GM12801 (cell line): ENCODE measurements around the gene SSR1.

Experiments
- TF ChIP-seq, protein P1 (sequence below): IDR thresholded peaks from one replicate; pipeline ENCODE4 v1.5.1; 2011; ENCODE audit warnings: control low read depth; ENCODE audit not compliant: insufficient read length; ENCODE audit errors: extremely low read depth

The SSR1 gene

DNA sequence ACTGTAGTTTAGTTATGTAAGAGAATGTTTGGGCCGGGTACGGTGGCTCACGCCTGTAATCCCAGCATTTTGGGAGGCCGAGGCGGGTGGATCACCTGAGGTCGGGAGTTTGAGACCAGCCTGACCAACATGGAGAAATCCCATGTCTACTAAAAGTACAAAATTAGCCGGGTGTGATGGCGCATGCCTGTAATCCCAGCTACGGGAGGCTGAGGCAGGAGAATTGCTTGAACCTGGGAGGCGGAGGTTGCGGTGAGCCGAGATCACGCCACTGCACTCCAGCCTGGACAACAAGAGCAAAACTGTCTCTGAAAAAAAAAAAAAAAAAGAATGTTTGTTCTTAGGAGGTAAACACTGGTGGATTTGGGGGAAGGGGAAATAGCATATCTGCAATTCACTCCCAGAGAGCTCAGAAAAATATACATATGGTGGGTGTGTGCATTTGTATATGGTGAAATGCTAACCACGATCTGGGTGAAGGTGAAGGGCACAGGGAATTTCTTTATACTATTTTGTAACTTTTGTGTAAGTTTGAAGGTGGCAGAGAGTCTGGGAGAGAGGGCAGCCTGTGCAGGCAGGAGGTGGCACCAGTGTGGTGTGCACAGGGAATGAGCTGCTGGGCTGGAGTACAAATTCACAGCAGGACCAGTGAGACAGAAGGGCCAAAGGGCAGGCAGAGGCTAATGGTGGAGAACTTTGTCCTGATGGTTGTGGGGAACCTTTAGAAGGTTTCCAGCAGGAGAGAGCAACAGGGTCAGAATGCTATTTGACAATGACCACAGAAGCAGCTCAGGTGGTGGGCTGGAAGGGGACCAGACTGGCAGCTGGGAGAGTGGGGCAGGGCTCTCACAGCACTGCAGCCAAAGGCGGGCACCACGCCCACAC is 42.4 kb downstream of the SSR1 start:
- TF ChIP-seq, protein P1, sequence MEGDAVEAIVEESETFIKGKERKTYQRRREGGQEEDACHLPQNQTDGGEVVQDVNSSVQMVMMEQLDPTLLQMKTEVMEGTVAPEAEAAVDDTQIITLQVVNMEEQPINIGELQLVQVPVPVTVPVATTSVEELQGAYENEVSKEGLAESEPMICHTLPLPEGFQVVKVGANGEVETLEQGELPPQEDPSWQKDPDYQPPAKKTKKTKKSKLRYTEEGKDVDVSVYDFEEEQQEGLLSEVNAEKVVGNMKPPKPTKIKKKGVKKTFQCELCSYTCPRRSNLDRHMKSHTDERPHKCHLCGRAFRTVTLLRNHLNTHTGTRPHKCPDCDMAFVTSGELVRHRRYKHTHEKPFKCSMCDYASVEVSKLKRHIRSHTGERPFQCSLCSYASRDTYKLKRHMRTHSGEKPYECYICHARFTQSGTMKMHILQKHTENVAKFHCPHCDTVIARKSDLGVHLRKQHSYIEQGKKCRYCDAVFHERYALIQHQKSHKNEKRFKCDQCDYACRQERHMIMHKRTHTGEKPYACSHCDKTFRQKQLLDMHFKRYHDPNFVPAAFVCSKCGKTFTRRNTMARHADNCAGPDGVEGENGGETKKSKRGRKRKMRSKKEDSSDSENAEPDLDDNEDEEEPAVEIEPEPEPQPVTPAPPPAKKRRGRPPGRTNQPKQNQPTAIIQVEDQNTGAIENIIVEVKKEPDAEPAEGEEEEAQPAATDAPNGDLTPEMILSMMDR: no peak

DNA sequence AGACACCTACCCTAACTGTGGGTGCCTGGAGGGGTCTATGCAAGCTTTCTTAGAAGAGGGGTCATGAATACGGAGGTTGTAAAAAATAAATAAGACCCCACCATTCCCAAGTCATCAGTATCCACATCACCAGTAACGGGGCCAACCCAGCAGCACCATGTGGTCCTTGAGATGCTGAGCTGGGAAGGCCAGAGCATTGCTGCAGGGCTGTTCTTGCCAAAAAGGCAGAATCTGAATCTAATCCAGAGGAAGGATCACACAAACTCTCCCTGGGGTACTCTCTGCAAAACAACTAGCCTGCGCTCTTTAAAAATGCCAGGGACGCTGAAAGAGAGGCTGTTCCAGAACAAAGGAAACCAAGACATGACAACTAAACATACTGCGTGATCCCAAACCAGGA is 43.2 kb downstream of the SSR1 start:
- TF ChIP-seq, protein P1: no peak

DNA sequence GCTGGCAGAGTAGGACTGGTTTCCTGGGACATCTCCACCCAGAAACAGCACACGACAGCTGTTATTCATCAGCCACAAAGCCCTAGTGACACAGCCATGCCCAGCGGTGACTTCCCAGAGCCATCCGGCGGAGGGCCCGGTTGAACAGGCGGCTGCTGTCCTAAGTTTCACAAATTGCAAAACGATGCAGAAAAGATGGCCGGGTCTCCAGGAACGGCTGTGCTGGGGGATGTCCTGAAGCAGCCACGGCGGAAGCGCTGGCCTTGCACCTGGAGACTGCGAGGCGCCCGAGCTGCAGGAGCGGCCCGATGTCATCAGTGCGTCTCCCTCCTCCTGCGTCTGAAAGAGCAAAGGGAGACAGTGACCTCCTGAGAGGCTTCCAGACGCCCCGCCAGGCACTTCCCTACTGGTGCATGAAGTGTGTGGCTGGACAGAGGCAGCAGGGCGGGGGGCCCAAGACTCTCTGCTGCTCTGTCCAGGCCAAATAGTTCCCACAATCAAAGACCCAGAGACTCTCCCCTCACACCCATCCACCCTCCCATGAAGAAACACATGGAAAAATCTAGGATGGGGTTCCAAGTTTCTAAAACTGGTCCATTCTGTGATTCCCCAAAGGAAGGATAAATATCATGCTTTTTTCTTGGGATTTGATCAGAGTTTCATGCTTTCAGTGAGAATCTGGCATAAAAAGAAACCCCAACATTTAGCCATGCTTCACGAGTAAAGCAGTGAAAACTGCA is 44.0 kb downstream of the SSR1 start:
- TF ChIP-seq, protein P1: no peak

DNA sequence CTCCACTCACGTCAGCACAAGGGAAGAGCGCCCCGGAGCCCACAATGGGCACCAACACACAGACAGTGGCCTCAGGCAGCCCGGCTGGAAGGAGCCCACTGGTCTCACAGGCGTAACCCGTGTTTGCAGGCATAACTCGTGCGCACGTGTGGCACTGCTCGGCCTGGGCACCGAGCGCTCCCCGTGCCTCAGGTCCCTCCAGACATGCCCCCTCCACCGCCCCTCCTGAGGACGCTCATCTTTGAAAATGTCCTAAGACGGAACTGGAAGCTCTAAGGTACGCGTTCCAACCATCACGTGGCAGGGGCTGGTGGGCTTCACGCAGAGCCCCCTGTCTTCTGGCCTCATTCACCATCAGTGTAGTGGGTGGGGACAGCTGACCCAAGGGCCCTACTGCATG is 44.6 kb downstream of the SSR1 start:
- TF ChIP-seq, protein P1: no peak

DNA sequence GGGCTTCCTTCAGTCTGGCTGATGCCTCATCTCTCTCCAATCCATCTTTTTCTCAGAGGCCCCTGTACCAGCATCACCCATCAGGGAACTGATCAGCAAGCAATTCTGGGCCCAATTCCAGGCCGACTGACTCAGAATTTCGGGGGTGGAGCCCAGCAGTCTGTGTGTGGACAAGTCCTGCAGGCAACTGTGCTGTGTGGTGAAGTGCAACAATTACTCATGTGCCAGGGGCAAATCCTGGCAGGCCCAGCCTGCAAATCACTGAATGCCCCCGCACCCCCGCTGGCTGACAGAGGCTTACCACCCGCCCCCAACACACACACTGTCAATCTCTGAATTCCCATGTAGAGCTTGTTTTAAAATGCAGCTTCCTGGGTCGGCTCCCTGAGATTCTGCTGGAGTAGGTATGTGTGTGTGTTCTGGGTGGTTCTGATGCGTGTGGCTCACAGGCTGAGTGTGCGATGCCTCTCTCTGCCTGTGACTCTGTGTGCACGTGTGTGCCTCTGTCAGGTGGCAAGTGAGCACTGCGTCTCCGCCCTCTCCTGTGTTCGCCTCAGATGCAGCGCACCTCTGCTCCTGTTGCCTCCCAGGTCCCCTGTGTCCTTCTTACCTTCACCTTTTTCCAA is 45.4 kb downstream of the SSR1 start:
- TF ChIP-seq, protein P1: no peak

DNA sequence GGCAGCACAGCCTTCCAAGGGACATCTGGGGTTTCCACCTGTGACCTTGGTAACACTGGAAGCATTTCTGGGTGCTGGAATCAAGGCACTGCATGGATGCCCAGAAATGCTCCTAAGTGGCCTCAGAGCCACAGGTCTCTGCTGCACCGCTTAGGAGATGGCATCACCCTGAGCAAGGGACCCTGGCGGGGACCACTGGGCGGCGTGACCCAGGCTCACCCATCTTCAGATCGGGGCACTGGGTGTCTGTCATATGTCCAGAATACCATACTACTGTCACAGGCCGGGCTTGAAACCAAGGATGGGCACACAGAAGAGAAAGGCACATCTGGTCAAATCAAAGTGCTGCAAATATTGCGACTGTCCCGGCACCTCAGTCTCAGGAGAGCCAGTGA is 45.9 kb downstream of the SSR1 start:
- TF ChIP-seq, protein P1: no peak

DNA sequence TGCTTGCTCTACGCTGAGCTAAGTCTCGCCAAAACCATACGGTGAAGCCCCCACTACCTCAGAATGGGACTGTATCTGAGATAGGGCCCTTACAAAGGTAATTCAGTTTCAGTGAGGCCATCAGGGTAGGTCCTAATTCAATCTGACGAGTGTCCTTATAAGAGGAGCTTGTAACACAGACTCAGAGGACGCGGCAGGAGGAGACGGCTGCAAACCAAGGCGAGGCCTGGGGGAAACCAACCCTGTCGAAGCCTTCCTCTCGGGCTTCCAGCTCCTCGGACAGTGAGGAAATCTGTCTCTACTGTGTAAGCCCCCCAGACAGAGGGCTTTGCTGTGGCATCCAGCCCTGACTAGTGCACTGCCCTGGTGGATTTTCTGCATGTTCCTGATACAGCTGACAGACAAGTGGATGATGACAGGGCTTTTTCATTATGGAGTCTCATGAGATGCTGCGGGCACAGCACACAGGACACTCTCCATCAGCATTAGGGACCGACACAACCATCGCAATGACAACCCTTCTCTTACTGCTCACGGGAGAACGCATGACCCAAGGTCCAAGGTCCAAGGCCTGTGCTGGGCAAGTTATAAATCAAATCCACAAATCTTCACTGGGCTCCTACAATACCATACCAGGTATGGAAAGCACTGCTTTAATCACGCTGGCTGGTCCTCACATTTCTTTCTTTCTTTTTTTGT is 48.2 kb downstream of the SSR1 start:
- TF ChIP-seq, protein P1: no peak
